GM23248 (cell line): ENCODE results near the gene TRIM14.

Experiments
- EZH2 ChIP-seq: fragments of 200-600 bp; sonication (generic); IDR thresholded peaks from 2 replicates; pipeline ENCODE4 v1.6.1; 2018; ENCODE audit warnings: antibody characterized with exemption, mild to moderate bottlenecking; ENCODE audit not compliant: insufficient read depth, poor library complexity, severe bottlenecking
- EZH2phosphoT487 ChIP-seq: fragments of 200-600 bp; sonication (generic); IDR thresholded peaks from 2 replicates; pipeline ENCODE4 v1.6.1; 2018; ENCODE audit warnings: antibody characterized with exemption, moderate library complexity, mild to moderate bottlenecking, low read depth; ENCODE audit not compliant: insufficient read depth

- TF ChIP-seq EZH2, result no peak
- no peak for TF ChIP-seq EZH2phosphoT487
Measured at GRCh38 chr9:98049288-98050072, 69.5 kb downstream of the TRIM14 start.
